Measurements from ENCODE around the gene PTPRA. TPM values are rescaled to one million over a fixed set of nuclear protein-coding genes. Genes with fewer than 3 reads are reported as not detected.

PTPRA gene
- total and polyA plus RNA-seq, 2 of the 13 experiments (the other 11 are each of a cell fraction or from before 2014, with no cell fraction given) = 47.2 to 127 TPM

GRCh38 chr20:2914160-2914559, 40.9 kb downstream of the PTPRA start (continued):
- TF ChIP-seq CTCF (CRISPR knock-in tag; IDR thresholded peaks at IDR 0.05) (peak; percentile 93), FLYWCH1 (CRISPR knock-in tag; IDR thresholded peaks at IDR 0.05) (no peak), RXRB (CRISPR knock-in tag; IDR thresholded peaks at IDR 0.05; ENCODE audit: borderline replicate concordance) (0 out of 2 replicates have a peak, but pooled peaks have one; percentile 28), GLMP (CRISPR knock-in tag; IDR thresholded peaks at IDR 0.05; ENCODE audit: borderline replicate concordance) (no peak), SMC3 (IDR thresholded peaks at IDR 0.05; ENCODE audit: low read length) (peak; percentile 63; the same call in 1 of the 2 replicates), NFE2L1 (CRISPR knock-in tag; IDR thresholded peaks at IDR 0.05; ENCODE audit: borderline replicate concordance) (no peak), ZNF660 (CRISPR knock-in tag; IDR thresholded peaks at IDR 0.05; ENCODE audit: borderline replicate concordance, low read depth) (no peak), SALL2 (CRISPR knock-in tag; IDR thresholded peaks at IDR 0.05) (no peak), SNAPC2 (CRISPR knock-in tag; IDR thresholded peaks at IDR 0.05) (no peak), NR2C2 (CRISPR knock-in tag; IDR thresholded peaks at IDR 0.05; ENCODE audit: borderline replicate concordance) (no peak), MED1 (CRISPR knock-in tag; IDR thresholded peaks at IDR 0.05) (no peak), PAF1 (CRISPR knock-in tag; IDR thresholded peaks at IDR 0.05) (no peak), SAFB2 (CRISPR knock-in tag; IDR thresholded peaks at IDR 0.05; ENCODE audit: borderline replicate concordance, low read depth) (no peak), SOX5 (CRISPR knock-in tag; IDR thresholded peaks at IDR 0.05; ENCODE audit: borderline replicate concordance) (no peak), KDM3A (CRISPR knock-in tag; IDR thresholded peaks at IDR 0.05; ENCODE audit: low read depth) (0 out of 2 replicates have a peak, but pooled peaks have one; percentile 30), PRDM10 (CRISPR knock-in tag; IDR thresholded peaks at IDR 0.05; ENCODE audit: low read depth) (no peak), STAG1 (CRISPR knock-in tag; IDR thresholded peaks at IDR 0.05) (peak; percentile 89), ETV5 (CRISPR knock-in tag; IDR thresholded peaks at IDR 0.05; ENCODE audit: borderline replicate concordance) (no peak), RFXAP (CRISPR knock-in tag; IDR thresholded peaks at IDR 0.05; ENCODE audit: borderline replicate concordance) (no peak), PPARG (CRISPR knock-in tag; conservative IDR thresholded peaks at IDR 0.05) (no peak), SYNCRIP (IDR thresholded peaks at IDR 0.05; ENCODE audit: insufficient read depth, low read depth, low read length) (no peak), ZNF205 (CRISPR knock-in tag; IDR thresholded peaks at IDR 0.05) (no peak), ZSCAN9 (CRISPR knock-in tag; IDR thresholded peaks at IDR 0.05; ENCODE audit: borderline replicate concordance) (no peak)
- TF ChIP-seq, protein P1, sequence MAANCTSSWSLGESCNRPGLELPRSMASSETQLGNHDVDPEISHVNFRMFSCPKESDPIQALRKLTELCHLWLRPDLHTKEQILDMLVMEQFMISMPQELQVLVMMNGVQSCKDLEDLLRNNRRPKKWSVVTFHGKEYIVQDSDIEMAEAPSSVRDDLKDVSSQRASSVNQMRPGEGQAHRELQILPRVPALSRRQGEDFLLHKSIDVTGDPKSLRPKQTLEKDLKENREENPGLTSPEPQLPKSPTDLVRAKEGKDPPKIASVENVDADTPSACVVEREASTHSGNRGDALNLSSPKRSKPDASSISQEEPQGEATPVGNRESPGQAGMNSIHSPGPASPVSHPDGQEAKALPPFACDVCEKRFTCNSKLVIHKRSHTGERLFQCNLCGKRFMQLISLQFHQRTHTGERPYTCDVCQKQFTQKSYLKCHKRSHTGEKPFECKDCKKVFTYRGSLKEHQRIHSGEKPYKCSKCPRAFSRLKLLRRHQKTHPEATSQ (CRISPR knock-in tag; IDR thresholded peaks at IDR 0.05; ENCODE audit: borderline replicate concordance) = peak; percentile 68; the same call in 1 of the 2 replicates
